8988T (cell line): ENCODE measurements around the gene PERM1.
A peak's percentile ranks its signal among the peaks of the same experiment; 100 is the strongest.
"Not testable (repeated sequence)": the region's sequence is repeated elsewhere in the genome, so short reads cannot be mapped to it uniquely, and the experiment has no call there.

Source experiments
- DNase-seq: peaks from one replicate; pipeline ENCODE4 v3.0.0; 2011

The PERM1 gene

GRCh38 chr1:963301-963651 is 18.6 kb downstream of the PERM1 start:
- no peak for DNase-seq

- no peak for DNase-seq
Measured at GRCh38 chr1:962381-963300, 19.3 kb downstream of the PERM1 start.

- DNase-seq = peak; percentile 77
Measured at GRCh38 chr1:961132-961669, 20.7 kb downstream of the PERM1 start.

- DNase-seq = peak; percentile 91
Measured at GRCh38 chr1:960363-961131, 21.3 kb downstream of the PERM1 start, which contains the start of gene KLHL17. Gene KLHL17 (plus strand): TSS chr1:960584. CDS start chr1:960694, 110 bp downstream.

GRCh38 chr1:959731-960362 is 22.0 kb downstream of the PERM1 start:
- DNase-seq = no peak

- DNase-seq = peak; percentile 72
Measured at GRCh38 chr1:958823-959730, 22.8 kb downstream of the PERM1 start, which contains the start of gene NOC2L. Gene NOC2L (minus strand): TSS chr1:959256. CDS start chr1:959240, 16 bp downstream.

- no peak for DNase-seq
Measured at GRCh38 chr1:956636-957035, 25.3 kb downstream of the PERM1 start.

- DNase-seq = no peak
Measured at GRCh38 chr1:955474-955873, 26.4 kb downstream of the PERM1 start.

- no peak for DNase-seq
Measured at GRCh38 chr1:954927-955326, 27.0 kb downstream of the PERM1 start.

- no peak for DNase-seq
Measured at GRCh38 chr1:953524-954320, 28.2 kb downstream of the PERM1 start.

- DNase-seq = no peak
Measured at GRCh38 chr1:952603-953002, 29.3 kb downstream of the PERM1 start.

GRCh38 chr1:952201-952600 is 29.7 kb downstream of the PERM1 start:
- DNase-seq = no peak

- no peak for DNase-seq
Measured at GRCh38 chr1:951364-951763, 30.5 kb downstream of the PERM1 start.

GRCh38 chr1:950881-951280 is 31.0 kb downstream of the PERM1 start:
- DNase-seq = no peak

- no peak for DNase-seq
Measured at GRCh38 chr1:950268-950667, 31.6 kb downstream of the PERM1 start.

GRCh38 chr1:947958-948357 is 33.9 kb downstream of the PERM1 start:
- DNase-seq = no peak

GRCh38 chr1:946811-947210 is 35.1 kb downstream of the PERM1 start:
- DNase-seq = not testable (repeated sequence)

GRCh38 chr1:945688-946556 is 36.0 kb downstream of the PERM1 start:
- DNase-seq = no peak

GRCh38 chr1:944341-945325 is 37.3 kb downstream of the PERM1 start:
- DNase-seq = no peak
